Measurements from ENCODE around the gene PBX4.

The PBX4 gene

GRCh38 chr19:19542507-19542906 lies 76.0 kb downstream of the PBX4 start:
- H3K4me3 ChIP-seq (ENCODE audit: low read depth, low read length): no peak overlapping the region
- in situ Hi-C loops (cut with HindIII; ENCODE audit: low sequenced_read_pairs): no loop called here

GRCh38 chr19:19541616-19542015 lies 76.9 kb downstream of the PBX4 start:
- in situ Hi-C loops (cut with HindIII; ENCODE audit: low sequenced_read_pairs): no loop called here
- no peak for TF ChIP-seq CTCF (IDR thresholded peaks at IDR 0.05; ENCODE audit: low read depth, low read length, missing control alignments)
- no peak for DNase-seq (ENCODE audit: low read depth)
- no peak overlapping the region for H3K4me3 ChIP-seq (ENCODE audit: low read depth, low read length)

More at GRCh38 chr19:19542507-19542906, 76.0 kb downstream of the PBX4 start:
- no peak for TF ChIP-seq CTCF (IDR thresholded peaks at IDR 0.05; ENCODE audit: low read depth, low read length, missing control alignments)
- no peak for DNase-seq (ENCODE audit: low read depth)

GRCh38 chr19:19540715-19541515 lies 77.6 kb downstream of the PBX4 start:
- in situ Hi-C loops (cut with HindIII; ENCODE audit: low sequenced_read_pairs): no loop called here

GRCh38 chr19:19540064-19540714 lies 78.3 kb downstream of the PBX4 start:
- in situ Hi-C loops (cut with HindIII; ENCODE audit: low sequenced_read_pairs): no loop called here
- DNase-seq (ENCODE audit: low read depth): no peak
- no peak overlapping the region for H3K4me3 ChIP-seq (ENCODE audit: low read depth, low read length)
- TF ChIP-seq CTCF (IDR thresholded peaks at IDR 0.05; ENCODE audit: low read depth, low read length, missing control alignments): no peak

More at GRCh38 chr19:19540715-19541515, 77.6 kb downstream of the PBX4 start:
- no peak for DNase-seq (ENCODE audit: low read depth)
- H3K4me3 ChIP-seq (ENCODE audit: low read depth, low read length): no peak overlapping the region
- no peak for TF ChIP-seq CTCF (IDR thresholded peaks at IDR 0.05; ENCODE audit: low read depth, low read length, missing control alignments)

- DNase-seq (ENCODE audit: low read depth): no peak
- in situ Hi-C loops (cut with HindIII; ENCODE audit: low sequenced_read_pairs): no loop called here
- TF ChIP-seq CTCF (IDR thresholded peaks at IDR 0.05; ENCODE audit: low read depth, low read length, missing control alignments): no peak
- no peak overlapping the region for H3K4me3 ChIP-seq (ENCODE audit: low read depth, low read length)
These were observed 78.8 kb downstream of the PBX4 start for GRCh38 chr19:19539698-19540063.

- in situ Hi-C loops (cut with HindIII; ENCODE audit: low sequenced_read_pairs): no loop called here
- H3K4me3 ChIP-seq (ENCODE audit: low read depth, low read length): no peak overlapping the region
- DNase-seq (ENCODE audit: low read depth): no peak
- no peak for TF ChIP-seq CTCF (IDR thresholded peaks at IDR 0.05; ENCODE audit: low read depth, low read length, missing control alignments)
These were observed 79.7 kb downstream of the PBX4 start for GRCh38 chr19:19538785-19539166.
